NCI-H1417 treated with DMSO at 0.1 percent for 48 hours (cell line): ENCODE data around the gene ITPKA.
"Not testable (repeated sequence)": the region's sequence is repeated elsewhere in the genome, so short reads cannot be mapped to it uniquely, and the experiment has no call there.

Source experiments
- DNase-seq: peaks from one replicate; lab custom pipeline; 2025; lab: John Stamatoyannopoulos, UW

ITPKA gene

DNA sequence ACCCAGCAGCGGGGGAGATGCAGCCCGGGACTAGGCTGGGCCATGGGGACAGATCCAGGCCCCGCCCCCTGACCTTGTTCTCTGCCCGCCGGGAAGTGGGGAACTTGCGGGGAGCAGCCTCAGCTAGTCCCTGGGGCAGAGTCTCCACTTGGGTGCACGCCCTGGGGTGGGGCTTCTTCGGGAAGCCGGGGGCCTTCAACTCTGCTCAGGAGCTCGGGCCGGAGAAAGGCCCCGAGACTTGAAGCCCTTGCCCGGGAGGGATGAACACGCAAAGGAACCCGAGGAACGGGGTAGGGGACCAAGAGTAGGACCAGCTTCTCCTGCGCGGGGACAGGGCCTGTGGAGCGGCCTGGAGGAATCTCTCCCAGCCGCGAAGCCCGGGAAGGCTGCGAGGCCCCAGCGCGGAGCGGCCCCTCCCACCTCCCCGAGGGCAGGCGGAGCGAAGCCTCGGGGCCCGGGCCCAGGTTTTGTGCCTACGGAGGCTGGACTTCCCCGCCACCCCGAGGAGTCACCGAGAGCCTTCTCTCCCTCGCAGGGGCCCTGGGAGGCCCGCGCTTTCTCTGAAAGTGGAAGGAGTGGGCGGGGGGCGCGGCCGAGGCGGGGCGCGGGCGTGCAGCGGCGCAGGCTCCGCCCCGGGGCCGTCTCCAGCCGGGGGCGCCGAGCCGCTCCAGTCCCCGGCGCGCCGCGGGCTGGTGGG, at the start of gene ITPKA:
ITPKA (plus strand) TSS at position 670 of the 697 bp plus-strand sequence. CDS start 54 bp downstream, outside the sequence.
- DNase-seq, result no peak

DNA sequence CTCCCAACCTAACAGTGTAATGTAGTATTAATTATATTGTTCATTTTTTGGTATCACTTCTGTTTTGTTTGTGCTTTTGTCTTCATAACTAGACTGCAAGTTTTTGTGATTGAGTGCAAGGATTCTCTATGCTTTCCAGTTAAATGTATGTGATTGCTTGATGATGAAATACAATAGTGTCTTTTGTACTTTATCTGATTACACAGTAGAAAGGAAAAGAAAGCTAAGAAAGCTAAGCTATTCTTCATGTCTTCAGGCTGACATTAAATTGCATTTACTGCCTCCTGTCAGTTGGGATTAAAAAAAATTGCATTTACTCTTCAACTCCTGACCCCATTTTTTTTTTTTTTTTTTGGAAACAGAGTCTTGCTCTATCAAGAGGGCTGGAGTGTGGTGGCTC, 48.3 kb upstream of the ITPKA start:
- no peak for DNase-seq

DNA sequence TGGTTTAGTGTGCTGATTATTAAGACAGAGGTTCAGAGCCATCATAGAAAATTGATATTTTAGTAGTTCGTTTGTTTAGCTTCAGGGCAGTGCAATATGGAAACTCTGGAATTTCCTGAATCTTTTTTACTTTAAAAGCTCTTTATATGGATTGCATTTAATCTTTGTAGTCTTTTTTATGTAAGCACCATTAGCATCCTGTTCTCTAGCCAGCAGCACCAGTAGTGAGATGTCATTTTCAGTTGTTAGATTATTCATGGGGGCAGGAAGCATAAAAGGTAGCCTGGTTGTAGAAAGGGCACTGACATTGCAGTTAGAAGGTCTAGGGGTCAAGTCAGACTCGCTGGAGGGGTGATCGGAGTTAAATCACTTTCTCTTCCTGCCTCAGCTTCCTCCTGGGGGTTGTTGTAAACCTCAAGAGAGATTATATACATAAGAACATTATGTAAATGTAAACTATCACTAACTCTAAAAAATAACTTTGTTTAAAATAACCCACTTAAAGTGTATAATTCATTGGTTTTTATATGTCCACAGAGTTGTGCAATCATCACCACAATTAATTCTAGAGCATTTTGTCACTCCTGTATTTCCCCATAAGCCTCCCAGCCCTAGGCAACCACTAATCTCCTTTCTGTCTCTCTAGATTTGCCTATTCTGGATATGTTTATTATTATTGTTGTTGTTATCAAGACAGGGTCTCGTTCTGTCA, 31.4 kb upstream of the ITPKA start:
- DNase-seq, result no peak

DNA sequence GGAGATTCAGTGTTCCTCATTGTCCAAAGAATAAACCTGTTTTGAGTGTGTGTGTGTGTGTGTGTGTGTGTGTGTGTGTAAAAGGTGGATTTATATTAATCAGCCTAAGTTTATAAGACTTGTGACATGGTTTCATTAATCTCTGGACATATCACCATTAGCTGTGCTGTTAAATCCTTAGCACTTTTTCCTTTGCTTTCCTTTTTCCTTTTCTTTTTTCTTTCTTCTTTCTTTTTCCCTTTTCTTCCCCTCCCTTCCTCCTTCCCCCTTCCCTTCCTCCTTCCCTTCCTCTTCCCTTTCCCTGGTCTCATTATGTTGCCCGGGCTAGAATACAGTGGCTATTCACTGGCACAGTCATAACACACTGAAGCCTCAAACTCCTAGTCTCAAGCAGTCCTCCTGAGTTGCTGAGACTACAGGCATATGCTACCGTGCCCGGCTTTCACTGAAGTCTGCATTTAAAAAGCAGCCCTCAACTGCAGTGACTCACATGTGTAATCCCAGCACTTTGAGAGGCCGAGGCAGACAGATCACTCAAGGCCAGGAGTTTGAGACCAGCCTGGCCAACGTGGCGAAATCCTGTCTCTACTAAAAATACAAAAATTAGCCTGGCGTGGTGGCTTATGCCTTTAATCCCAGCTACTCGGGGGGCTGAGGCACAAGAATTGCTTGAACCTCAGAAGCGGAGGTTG, 28.6 kb upstream of the ITPKA start:
- no peak for DNase-seq

DNA sequence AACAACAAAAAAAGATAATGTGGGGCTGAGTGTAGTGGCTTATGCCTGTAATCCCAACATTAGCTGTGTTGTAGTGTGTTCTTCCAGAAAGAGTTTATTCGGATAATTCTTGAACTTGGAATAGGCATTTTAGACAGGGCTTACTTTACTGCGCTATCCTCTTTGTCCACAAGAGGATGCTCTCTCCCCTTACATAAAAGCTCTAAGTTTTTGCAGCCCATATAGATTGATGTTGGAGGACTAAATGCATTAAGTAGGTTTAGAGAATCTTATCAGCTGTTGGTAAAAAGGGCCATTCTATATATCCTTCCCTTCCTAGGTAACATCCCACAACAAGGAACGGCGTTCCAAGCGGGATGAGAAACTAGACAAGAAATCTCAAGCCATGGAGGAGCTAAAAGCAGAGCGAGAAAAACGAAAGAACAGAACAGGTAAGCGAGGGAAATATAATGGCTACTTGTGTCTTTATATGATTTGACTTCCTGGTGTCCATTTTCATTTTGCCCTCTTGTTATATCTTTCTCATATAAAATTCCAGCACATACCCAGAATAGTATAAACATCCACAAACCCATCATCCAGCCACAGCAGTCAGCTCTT, 27.8 kb upstream of the ITPKA start:
- DNase-seq, result no peak

DNA sequence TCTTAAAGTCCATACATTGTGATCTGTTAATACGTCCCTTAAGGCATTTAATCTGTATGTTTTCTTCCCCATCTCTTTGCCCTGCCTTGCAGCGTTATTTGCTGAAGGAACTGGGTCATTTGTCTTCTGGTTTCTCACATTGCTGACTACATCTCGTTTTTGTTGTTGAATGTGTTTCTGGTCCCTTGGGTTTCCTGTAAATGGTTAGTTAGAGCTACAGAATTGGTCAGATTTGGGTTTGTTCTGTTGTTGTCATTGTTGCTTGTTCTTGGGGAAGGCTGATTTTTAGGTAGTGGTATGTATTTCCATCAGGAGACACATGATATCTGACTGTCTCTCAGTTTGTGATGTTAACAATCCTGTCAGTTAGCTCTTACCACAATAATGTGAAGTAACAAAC, 27.0 kb upstream of the ITPKA start:
- no peak for DNase-seq

DNA sequence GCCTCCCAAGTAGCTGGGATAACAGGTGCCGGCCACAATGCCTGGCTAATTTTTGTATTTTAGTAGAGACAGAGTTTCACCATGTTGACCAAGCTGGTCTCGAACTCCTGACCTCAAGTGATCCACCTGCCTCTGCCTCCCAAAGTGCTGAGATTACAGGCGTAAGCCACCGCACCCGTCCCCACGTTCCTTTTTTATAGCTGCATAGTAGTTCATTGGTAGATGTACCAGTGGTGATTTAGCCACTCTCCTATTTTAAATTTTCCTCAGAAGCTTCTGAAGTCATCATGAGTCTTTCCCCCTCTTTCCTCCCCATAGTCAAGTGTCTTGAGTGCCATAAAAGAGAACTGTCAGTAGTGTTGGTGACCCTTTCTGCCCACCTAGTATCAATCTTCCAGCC, 24.0 kb upstream of the ITPKA start:
- not testable (repeated sequence) for DNase-seq

DNA sequence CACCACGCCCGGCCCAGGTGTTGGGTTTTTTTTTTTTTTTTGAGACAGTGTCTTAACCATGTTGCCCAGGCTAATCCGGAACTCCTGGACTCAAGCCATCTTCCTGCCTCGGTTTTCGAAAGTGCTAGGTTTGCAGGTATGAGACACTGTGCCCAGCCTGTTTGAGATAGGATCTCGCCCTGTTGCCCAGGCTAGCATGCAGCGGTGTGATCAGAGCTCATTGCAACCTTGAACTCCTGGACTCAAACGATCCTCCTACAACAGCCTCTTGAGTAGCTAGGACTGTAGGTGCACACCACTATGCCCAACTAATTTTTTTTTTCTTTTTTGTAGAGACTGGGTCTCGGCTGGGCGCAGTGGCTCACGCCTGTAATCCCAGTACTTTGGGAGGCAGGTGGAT, 20.3 kb upstream of the ITPKA start:
- no peak for DNase-seq

DNA sequence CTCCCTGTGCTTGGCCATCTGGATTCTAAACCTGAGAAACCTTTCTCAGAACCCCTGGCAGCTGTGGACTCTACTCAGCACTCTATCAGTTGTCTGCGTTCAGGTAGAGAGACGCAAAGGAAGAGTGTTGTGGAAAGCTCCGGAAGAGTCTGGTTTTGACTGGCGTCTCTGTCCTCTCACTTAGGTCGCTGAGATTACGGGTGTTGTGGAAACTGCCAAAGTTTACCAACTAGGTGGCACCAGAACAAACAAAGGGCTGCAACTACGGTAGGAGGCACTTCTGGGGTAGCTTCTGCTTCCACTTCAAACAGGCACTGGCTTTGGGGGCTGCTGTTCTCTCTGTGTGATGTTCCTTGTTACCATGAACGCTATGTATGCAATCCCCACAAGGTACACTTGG, 19.2 kb upstream of the ITPKA start:
- DNase-seq, result no peak

DNA sequence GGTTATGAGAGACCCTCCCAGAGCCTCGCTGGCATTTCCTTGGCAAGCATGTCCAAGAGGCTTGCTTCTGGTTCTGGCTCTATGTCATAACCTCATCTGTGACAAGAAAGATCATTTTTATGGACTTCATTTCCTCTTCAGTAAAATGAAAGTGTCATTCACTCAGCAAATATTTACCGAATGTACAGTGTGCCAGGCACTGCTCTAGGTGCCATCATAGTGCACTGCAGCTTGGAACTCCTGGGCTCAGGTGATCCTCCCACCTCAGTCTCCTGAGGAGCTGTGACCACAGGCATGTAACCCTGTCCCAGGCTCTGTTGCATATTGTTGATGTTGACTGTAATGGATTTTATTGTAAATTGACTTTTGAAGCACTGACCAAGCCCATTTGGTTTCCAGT, 18.7 kb upstream of the ITPKA start:
- DNase-seq, result no peak

DNA sequence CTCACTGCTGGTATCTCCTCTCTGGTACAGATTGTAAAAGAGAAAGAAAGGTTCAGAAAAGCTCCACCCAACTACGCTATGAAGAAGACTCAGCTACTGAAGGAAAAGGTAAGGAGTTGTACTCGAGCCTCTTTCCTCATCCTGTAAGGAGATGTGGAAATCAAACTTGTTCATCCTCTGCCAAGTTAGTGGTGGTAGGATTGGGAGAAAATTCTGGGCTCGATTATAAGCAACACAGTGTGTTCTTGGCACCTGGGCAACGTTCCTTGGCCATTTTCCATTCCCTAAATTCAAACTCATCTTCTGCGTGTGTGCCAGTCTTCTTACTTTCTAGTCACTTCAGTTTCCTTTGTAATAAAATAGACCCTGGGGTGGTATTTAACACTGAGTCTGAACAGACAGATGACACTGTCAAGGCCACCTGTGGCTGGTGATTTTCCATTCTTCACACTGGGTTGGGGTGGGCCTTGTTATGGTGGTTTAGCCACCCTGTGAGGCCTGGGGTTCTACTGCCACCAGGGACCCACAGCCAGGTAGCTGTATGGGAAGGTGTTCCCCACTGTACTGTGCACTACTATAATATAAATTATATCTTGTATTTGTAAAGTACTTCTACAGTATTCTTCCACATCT, 17.1 kb upstream of the ITPKA start:
- no peak for DNase-seq

DNA sequence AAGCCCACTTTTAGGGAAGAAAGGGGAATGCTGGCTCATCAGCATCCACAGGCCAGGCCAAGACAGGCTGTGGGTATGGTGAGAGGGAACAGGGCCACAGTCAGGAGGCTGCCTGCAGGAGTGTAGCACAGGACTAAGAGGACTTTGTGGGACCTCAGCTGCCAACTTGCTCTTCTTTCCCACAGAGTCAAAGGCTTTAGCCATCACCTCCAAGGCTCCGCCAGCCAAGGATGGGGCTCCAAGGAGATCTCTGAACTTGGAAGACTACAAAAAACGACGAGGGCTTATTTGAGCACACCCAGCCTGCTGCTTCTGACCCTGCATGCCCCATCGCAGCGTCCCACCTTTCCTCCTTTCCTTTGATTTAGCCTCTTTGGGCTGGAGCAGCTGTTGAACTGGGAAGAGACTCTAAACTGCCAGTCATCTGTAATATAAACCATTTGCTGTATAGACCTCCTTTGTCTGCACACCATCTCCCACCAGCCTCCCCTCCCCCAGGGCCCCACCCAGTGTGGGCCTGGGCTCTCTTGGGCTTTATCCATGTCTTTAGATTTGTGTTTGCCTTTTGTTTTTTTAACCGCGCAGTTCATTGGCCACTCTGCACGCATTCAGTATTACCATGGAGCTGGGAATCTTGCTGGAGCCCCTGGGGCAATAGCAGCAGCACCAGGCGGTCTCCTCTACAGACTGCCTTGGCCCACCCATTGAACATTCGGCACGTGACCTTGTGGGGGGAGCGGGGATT, 13.1 kb upstream of the ITPKA start:
- no peak for DNase-seq

DNA sequence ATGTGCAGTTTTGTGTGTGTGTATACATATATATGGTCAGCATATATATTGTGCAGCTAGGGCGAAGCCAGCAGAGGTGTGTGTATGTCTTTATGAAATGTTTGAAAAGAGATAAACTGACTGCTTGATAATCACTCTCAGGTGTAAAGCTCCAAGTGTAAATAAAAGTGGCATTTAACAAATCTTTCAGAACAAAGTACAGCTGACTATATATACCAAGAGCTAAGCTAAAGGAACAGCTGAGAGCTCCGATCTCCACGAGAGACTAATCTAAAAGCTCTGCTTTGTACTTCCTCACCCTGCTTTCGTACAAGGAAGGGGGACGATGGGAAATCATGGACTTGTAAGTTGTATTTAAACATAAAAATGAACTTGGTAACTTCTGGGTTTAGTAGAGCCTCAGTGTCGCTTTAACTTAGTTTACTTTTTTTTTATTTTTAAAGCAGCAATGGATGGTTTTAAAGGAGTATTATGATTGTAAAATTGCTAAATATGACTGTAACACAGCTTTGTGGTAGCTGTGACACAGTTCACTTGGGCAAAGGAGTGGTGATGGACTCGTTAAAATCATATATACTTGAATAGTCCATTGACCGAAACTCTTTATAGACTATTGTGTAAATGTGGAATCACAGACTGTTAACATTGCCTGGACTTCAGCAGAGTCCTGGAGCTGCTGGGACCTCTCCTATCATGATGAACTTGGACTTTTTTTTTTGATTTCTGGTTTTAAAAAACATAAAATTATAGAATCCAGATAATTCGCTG, 11.4 kb upstream of the ITPKA start:
- DNase-seq, result no peak

DNA sequence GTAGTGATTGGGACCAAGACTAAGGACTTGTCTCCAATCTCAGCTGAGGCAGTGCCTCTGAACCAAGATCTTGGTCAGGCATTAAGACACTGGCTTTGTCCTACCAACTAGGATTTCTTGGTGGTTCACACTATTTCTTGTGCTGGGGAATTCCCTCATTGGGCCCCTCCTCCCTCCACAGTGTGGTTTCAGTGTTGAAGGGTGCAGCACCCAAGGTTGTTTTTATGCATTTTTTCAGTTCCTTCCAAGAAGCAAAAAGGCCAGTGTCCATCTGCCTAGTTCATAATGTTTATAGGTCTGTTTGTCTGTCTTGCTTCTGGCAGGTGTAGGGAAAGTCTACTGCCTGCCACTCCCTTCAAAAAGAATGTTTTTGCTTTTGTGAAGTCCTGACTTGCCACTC, 10.6 kb upstream of the ITPKA start:
- DNase-seq, result no peak

DNA sequence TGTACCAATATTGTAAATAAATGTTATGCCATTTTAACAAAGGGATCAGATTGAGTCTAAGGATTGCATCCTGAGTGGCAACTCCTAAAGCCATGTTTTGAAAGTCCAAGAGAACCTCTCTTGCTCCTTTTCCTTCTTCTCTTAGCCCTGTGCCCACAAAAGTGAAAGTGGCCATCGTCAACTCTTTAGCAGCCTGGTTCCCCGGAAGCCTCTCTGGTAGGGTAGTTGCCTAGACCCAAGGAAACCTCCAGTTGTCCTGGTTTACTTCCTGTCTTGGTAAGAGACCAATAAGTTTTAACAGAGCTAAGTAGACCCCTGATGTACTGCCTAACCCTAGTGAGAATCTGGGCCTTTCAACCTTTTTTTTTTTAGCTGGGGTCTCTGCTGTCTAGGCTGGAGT, 10.2 kb upstream of the ITPKA start:
- no peak for DNase-seq

DNA sequence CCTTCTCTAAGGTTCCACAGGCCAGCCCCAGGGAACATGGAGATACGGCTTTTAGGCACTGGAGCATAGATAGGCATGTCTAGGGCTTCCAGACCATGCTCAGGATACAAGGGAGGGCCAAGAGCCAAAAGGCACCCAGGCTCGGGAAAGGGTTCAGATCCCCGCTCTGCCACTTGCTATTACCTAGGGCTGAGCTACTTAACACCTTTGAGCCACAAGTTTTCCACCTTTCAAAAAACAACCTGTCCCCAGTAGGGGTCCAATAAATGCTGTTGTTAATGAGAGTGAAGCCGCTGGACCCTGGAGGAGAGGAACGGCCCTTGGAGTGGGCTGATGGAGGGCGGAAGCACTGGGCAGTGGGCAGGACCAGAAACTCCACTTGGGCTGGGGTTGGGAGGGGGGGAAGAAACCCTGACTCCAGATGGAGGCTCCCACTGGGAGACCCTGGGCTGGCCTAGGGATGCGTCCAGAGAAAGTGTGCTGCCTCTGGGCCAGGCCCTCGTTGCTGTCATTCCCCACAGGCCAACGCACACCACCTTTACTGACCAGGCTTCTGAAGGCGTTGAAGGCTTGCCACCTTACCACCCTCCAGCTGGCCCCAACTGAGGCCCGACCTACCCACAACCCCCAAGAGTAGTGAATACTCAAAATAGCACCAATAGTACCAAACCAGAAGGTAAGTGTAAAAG, 8.6 kb upstream of the ITPKA start:
- no peak for DNase-seq

DNA sequence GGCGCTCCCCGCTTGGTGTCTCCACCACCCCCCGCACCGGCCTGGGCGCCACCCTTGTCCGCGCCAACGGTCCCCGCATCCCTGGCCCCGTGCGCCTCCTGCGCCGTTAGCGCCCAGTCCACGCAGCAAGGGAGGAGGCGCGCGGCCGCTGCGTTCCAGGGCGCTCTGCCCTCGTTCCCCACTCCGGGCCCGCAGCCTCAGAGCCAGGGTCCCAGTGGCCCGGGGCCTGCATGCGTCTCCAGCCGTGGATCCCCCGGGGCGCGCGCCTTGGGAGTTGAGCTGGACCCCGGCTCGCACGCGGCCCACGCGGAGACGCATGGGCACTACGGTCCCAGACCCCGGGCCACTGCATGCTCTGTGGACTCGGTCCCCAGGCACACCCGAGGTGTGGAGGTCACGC, 7.4 kb upstream of the ITPKA start:
- DNase-seq, result no peak

DNA sequence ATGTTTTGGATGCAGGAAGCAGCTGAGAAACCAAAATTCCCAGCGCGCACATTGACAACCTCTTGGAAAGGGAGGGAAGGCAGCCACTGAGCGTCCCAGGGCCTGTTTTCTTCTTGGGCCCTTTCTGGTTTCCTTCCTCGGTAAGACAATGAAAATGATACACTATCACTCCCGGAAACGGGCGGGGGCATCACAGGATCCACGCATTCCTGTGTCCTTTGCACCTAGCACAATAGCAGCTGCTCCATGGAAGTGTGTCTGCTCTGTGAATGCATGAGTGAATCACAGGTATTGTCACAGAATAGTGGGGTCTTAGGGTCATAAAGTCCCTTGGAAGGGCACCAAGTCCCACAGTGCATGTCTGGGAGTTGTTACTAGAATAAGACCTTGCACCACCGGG, 6.3 kb upstream of the ITPKA start:
- no peak for DNase-seq

DNA sequence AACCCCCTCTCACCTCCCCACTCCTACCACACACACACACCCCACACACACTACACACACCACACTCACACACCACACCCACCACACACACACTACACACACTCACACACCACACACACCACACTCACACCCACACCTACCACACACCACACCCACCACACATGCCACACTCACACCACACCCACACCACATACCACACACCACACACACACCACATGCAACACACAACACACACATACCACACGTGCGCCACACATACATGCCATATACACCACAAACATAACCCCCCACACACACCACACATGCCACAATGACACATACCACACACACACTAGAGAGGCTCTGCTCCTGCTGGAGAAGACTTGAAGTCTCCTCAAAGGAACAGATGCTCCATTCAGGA, 5.9 kb upstream of the ITPKA start:
- DNase-seq, result no peak

DNA sequence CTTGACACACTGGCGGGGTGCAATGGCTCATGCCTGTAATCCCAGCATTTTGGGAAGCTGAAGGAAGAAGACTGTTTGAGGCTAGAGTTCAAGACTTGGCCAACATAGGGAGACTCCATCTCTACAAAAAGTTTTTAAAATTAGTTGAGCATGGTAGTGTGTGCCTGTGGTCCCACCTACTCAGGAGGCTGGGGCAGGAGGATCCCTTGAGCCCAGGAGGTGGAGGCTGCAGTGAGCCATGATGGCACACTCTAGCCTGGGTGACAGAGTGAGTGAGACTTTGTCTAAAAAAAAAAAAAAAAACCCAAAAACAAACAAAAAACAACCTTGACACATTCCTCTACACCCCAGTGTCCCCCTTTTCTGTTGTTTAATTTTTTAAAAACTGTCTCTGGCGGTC, 4.0 kb upstream of the ITPKA start:
- no peak for DNase-seq
